ENCODE measurements around the gene PACSIN2. TPM values are rescaled to one million over a fixed set of nuclear protein-coding genes. Genes with fewer than 3 reads are reported as not detected.

Gene PACSIN2
- total and polyA plus RNA-seq, 2 of the 13 experiments (the other 11 are each of a cell fraction or from before 2014, with no cell fraction given): 54.1 to 68.8 TPM

DNA sequence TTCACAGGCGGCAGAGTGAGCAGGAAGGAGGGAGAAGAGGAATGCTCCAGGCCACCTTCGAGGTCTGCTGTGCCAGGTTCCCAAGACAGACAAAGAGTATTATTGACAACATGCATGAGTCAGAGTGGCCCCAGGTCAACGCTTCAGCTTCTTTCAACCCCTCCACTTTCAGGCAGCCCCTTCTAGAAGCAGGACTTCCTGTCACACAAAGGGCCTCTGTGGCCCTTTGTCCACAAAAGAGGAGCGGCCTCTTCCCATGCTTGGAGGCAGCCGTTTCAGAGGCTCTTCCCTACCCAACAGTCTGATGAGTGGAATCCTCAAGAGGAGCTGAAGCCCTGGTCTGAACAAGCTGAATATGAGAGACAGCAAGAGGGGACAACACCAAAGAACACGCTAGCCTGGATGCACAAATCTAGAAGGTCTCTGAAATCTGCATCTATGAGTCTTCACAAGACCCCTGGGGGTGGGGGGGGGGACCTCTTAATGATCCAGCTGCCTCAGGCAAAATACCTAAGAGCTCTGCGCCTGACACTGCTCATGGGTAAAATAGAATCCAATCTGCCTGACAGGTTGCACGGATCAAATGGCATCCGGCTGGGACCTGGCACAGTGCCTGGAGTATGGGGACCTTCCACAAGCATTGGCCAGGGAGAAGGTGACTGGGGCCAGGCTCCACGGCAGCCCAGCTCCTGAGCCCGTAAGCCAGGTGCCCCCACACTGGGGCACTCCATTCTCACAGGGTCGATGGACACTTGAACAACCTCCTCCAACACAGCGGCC is 67.5 kb downstream of the PACSIN2 start (continued):
- TF ChIP-seq, protein P1, sequence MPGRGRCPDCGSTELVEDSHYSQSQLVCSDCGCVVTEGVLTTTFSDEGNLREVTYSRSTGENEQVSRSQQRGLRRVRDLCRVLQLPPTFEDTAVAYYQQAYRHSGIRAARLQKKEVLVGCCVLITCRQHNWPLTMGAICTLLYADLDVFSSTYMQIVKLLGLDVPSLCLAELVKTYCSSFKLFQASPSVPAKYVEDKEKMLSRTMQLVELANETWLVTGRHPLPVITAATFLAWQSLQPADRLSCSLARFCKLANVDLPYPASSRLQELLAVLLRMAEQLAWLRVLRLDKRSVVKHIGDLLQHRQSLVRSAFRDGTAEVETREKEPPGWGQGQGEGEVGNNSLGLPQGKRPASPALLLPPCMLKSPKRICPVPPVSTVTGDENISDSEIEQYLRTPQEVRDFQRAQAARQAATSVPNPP (CRISPR knock-in tag; IDR thresholded peaks at IDR 0.05): no peak
- TF ChIP-seq ARNT2 (CRISPR knock-in tag; IDR thresholded peaks at IDR 0.05; ENCODE audit: low read depth) (no peak), KLF13 (CRISPR knock-in tag; IDR thresholded peaks at IDR 0.05) (no peak)
- TF ChIP-seq, protein P2, sequence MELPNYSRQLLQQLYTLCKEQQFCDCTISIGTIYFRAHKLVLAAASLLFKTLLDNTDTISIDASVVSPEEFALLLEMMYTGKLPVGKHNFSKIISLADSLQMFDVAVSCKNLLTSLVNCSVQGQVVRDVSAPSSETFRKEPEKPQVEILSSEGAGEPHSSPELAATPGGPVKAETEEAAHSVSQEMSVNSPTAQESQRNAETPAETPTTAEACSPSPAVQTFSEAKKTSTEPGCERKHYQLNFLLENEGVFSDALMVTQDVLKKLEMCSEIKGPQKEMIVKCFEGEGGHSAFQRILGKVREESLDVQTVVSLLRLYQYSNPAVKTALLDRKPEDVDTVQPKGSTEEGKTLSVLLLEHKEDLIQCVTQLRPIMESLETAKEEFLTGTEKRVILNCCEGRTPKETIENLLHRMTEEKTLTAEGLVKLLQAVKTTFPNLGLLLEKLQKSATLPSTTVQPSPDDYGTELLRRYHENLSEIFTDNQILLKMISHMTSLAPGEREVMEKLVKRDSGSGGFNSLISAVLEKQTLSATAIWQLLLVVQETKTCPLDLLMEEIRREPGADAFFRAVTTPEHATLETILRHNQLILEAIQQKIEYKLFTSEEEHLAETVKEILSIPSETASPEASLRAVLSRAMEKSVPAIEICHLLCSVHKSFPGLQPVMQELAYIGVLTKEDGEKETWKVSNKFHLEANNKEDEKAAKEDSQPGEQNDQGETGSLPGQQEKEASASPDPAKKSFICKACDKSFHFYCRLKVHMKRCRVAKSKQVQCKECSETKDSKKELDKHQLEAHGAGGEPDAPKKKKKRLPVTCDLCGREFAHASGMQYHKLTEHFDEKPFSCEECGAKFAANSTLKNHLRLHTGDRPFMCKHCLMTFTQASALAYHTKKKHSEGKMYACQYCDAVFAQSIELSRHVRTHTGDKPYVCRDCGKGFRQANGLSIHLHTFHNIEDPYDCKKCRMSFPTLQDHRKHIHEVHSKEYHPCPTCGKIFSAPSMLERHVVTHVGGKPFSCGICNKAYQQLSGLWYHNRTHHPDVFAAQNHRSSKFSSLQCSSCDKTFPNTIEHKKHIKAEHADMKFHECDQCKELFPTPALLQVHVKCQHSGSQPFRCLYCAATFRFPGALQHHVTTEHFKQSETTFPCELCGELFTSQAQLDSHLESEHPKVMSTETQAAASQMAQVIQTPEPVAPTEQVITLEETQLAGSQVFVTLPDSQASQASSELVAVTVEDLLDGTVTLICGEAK (IDR thresholded peaks at IDR 0.05): no peak
- TF ChIP-seq, protein P2 (CRISPR knock-in tag; IDR thresholded peaks at IDR 0.05): no peak
- TF ChIP-seq, protein P3, sequence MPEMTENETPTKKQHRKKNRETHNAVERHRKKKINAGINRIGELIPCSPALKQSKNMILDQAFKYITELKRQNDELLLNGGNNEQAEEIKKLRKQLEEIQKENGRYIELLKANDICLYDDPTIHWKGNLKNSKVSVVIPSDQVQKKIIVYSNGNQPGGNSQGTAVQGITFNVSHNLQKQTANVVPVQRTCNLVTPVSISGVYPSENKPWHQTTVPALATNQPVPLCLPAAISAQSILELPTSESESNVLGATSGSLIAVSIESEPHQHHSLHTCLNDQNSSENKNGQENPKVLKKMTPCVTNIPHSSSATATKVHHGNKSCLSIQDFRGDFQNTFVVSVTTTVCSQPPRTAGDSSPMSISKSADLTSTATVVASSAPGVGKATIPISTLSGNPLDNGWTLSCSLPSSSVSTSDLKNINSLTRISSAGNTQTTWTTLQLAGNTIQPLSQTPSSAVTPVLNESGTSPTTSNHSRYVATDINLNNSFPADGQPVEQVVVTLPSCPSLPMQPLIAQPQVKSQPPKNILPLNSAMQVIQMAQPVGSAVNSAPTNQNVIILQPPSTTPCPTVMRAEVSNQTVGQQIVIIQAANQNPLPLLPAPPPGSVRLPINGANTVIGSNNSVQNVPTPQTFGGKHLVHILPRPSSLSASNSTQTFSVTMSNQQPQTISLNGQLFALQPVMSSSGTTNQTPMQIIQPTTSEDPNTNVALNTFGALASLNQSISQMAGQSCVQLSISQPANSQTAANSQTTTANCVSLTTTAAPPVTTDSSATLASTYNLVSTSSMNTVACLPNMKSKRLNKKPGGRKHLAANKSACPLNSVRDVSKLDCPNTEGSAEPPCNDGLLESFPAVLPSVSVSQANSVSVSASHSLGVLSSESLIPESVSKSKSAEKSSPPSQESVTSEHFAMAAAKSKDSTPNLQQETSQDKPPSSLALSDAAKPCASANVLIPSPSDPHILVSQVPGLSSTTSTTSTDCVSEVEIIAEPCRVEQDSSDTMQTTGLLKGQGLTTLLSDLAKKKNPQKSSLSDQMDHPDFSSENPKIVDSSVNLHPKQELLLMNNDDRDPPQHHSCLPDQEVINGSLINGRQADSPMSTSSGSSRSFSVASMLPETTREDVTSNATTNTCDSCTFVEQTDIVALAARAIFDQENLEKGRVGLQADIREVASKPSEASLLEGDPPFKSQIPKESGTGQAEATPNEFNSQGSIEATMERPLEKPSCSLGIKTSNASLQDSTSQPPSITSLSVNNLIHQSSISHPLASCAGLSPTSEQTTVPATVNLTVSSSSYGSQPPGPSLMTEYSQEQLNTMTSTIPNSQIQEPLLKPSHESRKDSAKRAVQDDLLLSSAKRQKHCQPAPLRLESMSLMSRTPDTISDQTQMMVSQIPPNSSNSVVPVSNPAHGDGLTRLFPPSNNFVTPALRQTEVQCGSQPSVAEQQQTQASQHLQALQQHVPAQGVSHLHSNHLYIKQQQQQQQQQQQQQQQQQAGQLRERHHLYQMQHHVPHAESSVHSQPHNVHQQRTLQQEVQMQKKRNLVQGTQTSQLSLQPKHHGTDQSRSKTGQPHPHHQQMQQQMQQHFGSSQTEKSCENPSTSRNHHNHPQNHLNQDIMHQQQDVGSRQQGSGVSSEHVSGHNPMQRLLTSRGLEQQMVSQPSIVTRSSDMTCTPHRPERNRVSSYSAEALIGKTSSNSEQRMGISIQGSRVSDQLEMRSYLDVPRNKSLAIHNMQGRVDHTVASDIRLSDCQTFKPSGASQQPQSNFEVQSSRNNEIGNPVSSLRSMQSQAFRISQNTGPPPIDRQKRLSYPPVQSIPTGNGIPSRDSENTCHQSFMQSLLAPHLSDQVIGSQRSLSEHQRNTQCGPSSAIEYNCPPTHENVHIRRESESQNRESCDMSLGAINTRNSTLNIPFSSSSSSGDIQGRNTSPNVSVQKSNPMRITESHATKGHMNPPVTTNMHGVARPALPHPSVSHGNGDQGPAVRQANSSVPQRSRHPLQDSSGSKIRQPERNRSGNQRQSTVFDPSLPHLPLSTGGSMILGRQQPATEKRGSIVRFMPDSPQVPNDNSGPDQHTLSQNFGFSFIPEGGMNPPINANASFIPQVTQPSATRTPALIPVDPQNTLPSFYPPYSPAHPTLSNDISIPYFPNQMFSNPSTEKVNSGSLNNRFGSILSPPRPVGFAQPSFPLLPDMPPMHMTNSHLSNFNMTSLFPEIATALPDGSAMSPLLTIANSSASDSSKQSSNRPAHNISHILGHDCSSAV (CRISPR knock-in tag; IDR thresholded peaks at IDR 0.05; ENCODE audit: borderline replicate concordance): no peak
- TF ChIP-seq, protein P4, sequence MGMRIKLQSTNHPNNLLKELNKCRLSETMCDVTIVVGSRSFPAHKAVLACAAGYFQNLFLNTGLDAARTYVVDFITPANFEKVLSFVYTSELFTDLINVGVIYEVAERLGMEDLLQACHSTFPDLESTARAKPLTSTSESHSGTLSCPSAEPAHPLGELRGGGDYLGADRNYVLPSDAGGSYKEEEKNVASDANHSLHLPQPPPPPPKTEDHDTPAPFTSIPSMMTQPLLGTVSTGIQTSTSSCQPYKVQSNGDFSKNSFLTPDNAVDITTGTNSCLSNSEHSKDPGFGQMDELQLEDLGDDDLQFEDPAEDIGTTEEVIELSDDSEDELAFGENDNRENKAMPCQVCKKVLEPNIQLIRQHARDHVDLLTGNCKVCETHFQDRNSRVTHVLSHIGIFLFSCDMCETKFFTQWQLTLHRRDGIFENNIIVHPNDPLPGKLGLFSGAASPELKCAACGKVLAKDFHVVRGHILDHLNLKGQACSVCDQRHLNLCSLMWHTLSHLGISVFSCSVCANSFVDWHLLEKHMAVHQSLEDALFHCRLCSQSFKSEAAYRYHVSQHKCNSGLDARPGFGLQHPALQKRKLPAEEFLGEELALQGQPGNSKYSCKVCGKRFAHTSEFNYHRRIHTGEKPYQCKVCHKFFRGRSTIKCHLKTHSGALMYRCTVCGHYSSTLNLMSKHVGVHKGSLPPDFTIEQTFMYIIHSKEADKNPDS (CRISPR knock-in tag; IDR thresholded peaks at IDR 0.05): no peak
